Upper lobe of left lung (tissue), 6 donors: ENCODE results near the gene CCHCR1. TPM values are rescaled to one million over a fixed set of nuclear protein-coding genes. Genes with fewer than 3 reads are reported as not detected.

Source experiments
- ATAC-seq, 2 donors: fragments of 200-7000 bp; cut with Tn5 transposase; one replicate each; pipeline ENCODE4 v1.9.1; 2022; ENCODE audit warnings: mild to moderate bottlenecking in 2 of 2, moderate library complexity in 2 of 2; ENCODE audit not compliant: low FRiP score in 2 of 2
- DNase-seq, 2 donors: peaks; one replicate each; pipeline ENCODE4 v3.0.0-alpha.2; 2019 to 2020
- H3K27ac ChIP-seq, 4 donors: fragments of 200-600 bp; sonication (generic); one replicate each; pipeline ENCODE4 v1.5.1; 2016 to 2019
- H3K27me3 ChIP-seq, 4 donors: fragments of 200-600 bp; sonication (generic); one replicate each; pipeline ENCODE4 v1.5.1; 2017 to 2019
- H3K36me3 ChIP-seq, 4 donors: fragments of 200-600 bp; sonication (generic); one replicate each; pipeline ENCODE4 v1.5.1; 2016 to 2019
- H3K4me1 ChIP-seq, 4 donors: fragments of 200-600 bp; sonication (generic); one replicate each; pipeline ENCODE4 v1.5.1; 2018 to 2019
- H3K4me3 ChIP-seq, 4 donors: fragments of 200-600 bp; sonication (generic); one replicate each; pipeline ENCODE4 v1.5.1; 2017 to 2019; ENCODE audit warnings: mild to moderate bottlenecking in 2 of 4, moderate library complexity in 1 of 4
- H3K9me3 ChIP-seq, 4 donors: fragments of 200-600 bp; sonication (generic); one replicate each; pipeline ENCODE4 v1.5.1; 2018 to 2019
- EP300 ChIP-seq, 4 donors: sonication (generic); formaldehyde crosslinking; IDR thresholded peaks; one replicate each; pipeline ENCODE4 v1.5.1; 2017; ENCODE audit warnings: antibody characterized with exemption in 4 of 4, control low read depth in 2 of 4
- POLR2A ChIP-seq, 4 donors: fragments of 450-650 bp; IDR thresholded peaks; one replicate each; pipeline ENCODE4 v1.5.1; 2016 to 2017; ENCODE audit warnings: antibody characterized with exemption in 4 of 4, mild to moderate bottlenecking in 2 of 4
- POLR2AphosphoS5 ChIP-seq, 2 donors: sonication (generic); formaldehyde crosslinking; IDR thresholded peaks; one replicate each; pipeline ENCODE4 v1.5.1; 2017; ENCODE audit warnings: antibody characterized with exemption in 2 of 2
- WGBS, 2 donors: methylation state at CpG; one replicate each; pipeline ENCODE4 v1.1.5; 2017 to 2018; 5-methylcytosine and 5-hydroxymethylcytosine counted together
- total RNA-seq, 6 donors: library from RNA; depleted of rRNA in 4 of 6; stranded (reverse); fragments of >200 nt in 4 of 6; gene quantifications; one replicate each; pipeline versions ENCODE4 v1.1.0 to v1.2.1, GENCODE V29; 2016 to 2021
- TF ChIP-seq, protein P1 (sequence below), 6 experiments: fragments of 450-650 bp in 4 of 6; fragments of 200-600 bp in 2 of 6; sonication (generic) in 2 of 6; IDR thresholded peaks; one replicate each; pipeline ENCODE4 v1.5.1; 2016 to 2019; ENCODE audit warnings: antibody characterized with exemption in 6 of 6
- donor health status: DM: no; HTN: no; CAD: no; lungs with moderate emphysema.
- donor health status: DM: no; HTN: yes; CAD: no; lungs with severe emphysema.

Gene CCHCR1
- total RNA-seq, 6 donors from 2014 or later = 5.5 to 83.8 (median 19.5) TPM

DNA sequence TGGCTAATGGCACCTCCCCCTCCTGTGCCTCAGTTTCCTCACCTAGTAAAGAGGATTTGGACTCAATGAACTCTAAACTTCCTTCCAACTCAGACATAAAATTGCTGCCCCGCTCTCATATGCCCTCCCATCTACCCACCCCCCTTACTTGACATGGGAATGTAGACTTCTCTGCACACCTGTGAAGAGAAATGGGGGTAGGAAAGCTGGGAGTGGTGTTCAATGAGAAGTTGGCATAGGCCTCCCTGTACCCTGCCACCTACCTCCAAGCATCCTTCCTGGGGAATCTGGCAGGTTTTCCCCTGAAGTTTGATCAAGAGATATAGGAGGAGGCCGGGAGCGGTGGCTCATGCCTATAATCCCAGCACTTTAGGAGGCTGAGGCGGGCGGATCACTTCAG is 16.8 kb upstream of the CCHCR1 start:
- ATAC-seq = no peak
- Histone ChIP-seq H3K9me3 (no peaks in the 10 kb centered on the region), H3K4me3 (no peak overlapping the region), H3K36me3 (peaks cover 0 to 3% (median 0%) of the 10 kb centered on the region in 4 donors), H3K27ac (no peak overlapping the region), H3K27me3 (no peaks in the 10 kb centered on the region), H3K4me1 (peaks cover 0 to 12% (median 5%) of the 10 kb centered on the region in 4 donors)
- WGBS, 2 donors = 94 to 98% methylated on average over 5 of the region's 5 CpGs
- TF ChIP-seq EP300 (IDR thresholded peaks at IDR 0.05) (no peak), POLR2AphosphoS5 (IDR thresholded peaks at IDR 0.05) (no peak), POLR2A (IDR thresholded peaks at IDR 0.05) (no peak)
- TF ChIP-seq, protein P1, sequence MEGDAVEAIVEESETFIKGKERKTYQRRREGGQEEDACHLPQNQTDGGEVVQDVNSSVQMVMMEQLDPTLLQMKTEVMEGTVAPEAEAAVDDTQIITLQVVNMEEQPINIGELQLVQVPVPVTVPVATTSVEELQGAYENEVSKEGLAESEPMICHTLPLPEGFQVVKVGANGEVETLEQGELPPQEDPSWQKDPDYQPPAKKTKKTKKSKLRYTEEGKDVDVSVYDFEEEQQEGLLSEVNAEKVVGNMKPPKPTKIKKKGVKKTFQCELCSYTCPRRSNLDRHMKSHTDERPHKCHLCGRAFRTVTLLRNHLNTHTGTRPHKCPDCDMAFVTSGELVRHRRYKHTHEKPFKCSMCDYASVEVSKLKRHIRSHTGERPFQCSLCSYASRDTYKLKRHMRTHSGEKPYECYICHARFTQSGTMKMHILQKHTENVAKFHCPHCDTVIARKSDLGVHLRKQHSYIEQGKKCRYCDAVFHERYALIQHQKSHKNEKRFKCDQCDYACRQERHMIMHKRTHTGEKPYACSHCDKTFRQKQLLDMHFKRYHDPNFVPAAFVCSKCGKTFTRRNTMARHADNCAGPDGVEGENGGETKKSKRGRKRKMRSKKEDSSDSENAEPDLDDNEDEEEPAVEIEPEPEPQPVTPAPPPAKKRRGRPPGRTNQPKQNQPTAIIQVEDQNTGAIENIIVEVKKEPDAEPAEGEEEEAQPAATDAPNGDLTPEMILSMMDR (IDR thresholded peaks at IDR 0.05) = no peak
- DNase-seq = no peak

DNA sequence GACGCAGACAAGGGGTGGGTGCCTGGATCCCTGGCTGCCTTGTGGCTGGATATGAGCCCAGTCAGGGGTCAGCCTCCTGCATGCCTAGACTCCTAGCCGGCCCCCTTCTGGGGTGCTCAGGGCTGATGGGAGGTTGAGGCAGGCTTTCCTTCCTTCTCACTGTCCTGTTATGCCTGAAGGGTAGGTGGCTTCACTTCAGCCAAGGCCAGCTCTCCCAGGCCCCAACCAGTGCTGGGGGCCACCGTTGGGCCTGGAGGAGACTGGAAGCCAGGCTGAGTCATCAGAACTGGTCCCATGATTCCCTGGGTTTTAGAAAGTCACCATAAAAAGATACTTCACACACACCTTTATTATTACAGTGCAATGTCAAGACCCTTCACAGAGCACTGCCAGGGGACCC is 15.8 kb upstream of the CCHCR1 start:
- no peak for TF ChIP-seq POLR2AphosphoS5 (IDR thresholded peaks at IDR 0.05)
- WGBS, 2 donors = 67 to 74% methylated on average over 2 to 3 of the region's 3 CpGs
- Histone ChIP-seq H3K27me3 (no peaks in the 10 kb centered on the region), H3K9me3 (no peaks in the 10 kb centered on the region), H3K36me3 (peaks cover 0 to 3% (median 0%) of the 10 kb centered on the region in 4 donors), H3K4me3 (no peak overlapping the region), H3K4me1 (peaks cover 0 to 4% (median 1%) of the 10 kb centered on the region in 4 donors), H3K27ac (no peak overlapping the region)
- DNase-seq = no peak
- ATAC-seq = no peak

DNA sequence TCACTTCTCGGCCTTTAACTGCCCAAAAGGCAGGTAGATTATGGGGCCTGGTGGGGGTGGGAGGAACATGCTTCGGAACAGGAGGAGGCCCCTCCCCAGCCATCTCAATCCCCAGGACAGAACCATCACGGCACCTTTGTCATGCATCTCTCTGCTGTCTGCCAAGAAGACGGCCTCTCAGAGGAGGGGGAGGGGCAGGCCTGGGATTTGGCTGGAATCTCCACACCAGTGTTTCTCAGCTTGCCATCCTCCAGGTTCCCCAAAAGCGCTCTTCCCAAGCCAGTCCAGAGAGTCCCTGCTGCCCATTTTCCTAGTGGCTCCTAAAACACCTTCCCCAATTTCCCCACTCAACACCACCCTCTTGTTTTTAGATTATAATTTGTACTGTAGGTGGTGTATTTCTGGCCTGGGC is 15.4 kb upstream of the CCHCR1 start:
- Histone ChIP-seq H3K9me3 (no peaks in the 10 kb centered on the region), H3K4me1 (no peaks in the 10 kb centered on the region), H3K27ac (no peak overlapping the region), H3K27me3 (no peaks in the 10 kb centered on the region), H3K4me3 (no peak overlapping the region), H3K36me3 (peaks cover 0 to 3% (median 0%) of the 10 kb centered on the region in 4 donors)
- ATAC-seq = no peak
- no peak for DNase-seq
- 81 to 87% methylated on average over 5 of the region's 5 CpGs for WGBS, 2 donors
- TF ChIP-seq POLR2AphosphoS5 (IDR thresholded peaks at IDR 0.05) (no peak), EP300 (IDR thresholded peaks at IDR 0.05) (no peak), POLR2A (IDR thresholded peaks at IDR 0.05) (no peak)
- TF ChIP-seq, protein P1 (IDR thresholded peaks at IDR 0.05) = no peak

DNA sequence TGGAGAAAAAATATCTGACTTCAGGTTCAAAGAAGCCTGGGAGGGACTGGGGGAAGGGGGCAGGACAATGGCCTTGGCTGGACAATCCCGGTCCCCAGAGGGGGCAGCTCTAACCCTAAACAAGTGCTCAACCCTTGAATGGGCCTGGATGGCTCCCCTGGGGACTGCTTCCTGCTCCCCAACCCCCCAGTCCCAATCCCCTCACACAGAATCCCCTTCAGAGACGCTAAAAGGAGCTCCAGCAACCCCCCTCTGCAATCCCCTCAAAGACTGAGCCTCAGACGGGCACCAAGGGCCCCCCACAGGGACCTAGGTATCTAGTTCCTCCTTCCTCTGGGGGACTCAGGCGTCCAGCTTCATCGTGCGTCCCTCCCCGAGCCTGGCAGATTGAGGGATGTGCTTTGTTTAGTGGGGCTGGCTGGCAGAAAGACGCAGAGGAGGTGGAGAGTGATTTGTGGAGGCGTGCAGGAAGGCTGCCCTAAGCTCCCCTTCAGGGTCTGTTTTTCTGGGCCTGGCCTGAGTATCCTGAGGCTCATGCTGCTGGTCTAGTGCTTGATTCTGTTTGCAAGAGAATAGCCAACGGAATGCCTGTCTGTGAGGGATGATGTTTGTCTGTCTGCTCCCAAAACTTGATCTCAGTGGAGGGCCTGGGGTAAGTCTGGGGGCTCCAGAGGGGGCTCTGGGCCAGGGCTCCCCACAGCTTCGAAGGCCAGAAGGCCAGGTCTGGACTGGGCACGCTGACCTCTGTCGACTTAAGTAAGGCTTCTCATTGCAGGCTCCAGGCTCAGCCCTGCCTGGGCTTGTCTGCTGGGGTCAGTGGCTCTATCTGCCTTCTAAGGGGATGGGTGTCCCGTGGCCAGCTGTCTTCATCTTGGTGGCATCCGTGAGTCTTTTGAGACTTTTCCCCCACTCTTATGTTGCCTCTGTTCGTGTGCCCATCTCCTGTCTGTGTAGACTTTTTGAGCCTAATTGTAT is 14.6 kb upstream of the CCHCR1 start:
- H3K4me1 ChIP-seq = no peaks in the 10 kb centered on the region
- WGBS, 2 donors = 65 to 76% methylated on average over 8 to 16 of the region's 16 CpGs
- H3K27ac ChIP-seq = no peak overlapping the region
- ATAC-seq (no peak), DNase-seq (no peak)
- peaks cover 0 to 3% (median 0%) of the 10 kb centered on the region in 4 donors for H3K36me3 ChIP-seq
- TF ChIP-seq POLR2AphosphoS5 (IDR thresholded peaks at IDR 0.05) = no peak
- TF ChIP-seq, protein P1 (IDR thresholded peaks at IDR 0.05) = no peak
- no peak for TF ChIP-seq POLR2A (IDR thresholded peaks at IDR 0.05)
- TF ChIP-seq EP300 (IDR thresholded peaks at IDR 0.05) = no peak
- no peaks in the 10 kb centered on the region for H3K27me3 ChIP-seq
- no peaks in the 10 kb centered on the region for H3K9me3 ChIP-seq
- H3K4me3 ChIP-seq = no peak overlapping the region

DNA sequence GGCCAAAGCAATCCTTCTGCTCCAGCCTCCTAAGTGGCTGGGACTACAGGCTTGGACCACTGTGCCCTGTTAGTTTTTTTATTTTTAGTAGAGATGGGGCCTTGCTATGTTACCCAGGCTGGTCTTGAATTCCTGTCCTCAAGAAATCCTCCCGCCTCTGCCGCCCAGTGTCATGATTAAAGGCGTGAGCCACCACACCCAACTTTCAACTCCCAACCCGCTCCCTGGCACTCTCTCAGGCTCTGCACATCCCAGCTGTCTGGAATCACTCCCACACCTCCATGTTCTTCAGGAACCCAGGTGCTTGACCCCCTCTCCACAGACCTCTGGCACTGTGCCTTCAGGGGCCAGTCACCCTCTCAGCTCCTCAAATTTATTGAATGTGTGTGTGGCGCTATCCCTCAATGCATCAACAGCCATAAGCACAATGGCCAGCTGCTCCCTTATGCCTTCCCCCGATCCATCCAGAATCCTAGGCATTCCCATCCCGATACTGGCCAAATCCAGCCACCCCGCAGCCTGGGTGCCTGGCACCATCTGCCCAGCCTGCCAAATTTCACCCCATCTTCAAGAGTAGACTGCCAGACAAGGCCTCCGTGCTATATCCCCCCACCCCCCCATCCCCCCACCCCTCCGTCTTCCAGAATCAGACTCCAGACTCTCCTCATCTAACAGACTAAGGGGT is 13.5 kb upstream of the CCHCR1 start:
- WGBS, 2 donors = 93 to 96% methylated on average over 10 of the region's 10 CpGs
- peaks cover 0 to 3% (median 0%) of the 10 kb centered on the region in 4 donors for H3K36me3 ChIP-seq
- no peak for DNase-seq
- H3K4me1 ChIP-seq = no peaks in the 10 kb centered on the region
- H3K27me3 ChIP-seq = no peaks in the 10 kb centered on the region
- no peak overlapping the region for H3K27ac ChIP-seq
- TF ChIP-seq POLR2AphosphoS5 (IDR thresholded peaks at IDR 0.05) (no peak), EP300 (IDR thresholded peaks at IDR 0.05) (no peak), POLR2A (IDR thresholded peaks at IDR 0.05) (no peak)
- TF ChIP-seq, protein P1 (IDR thresholded peaks at IDR 0.05) = no peak
- H3K9me3 ChIP-seq = no peaks in the 10 kb centered on the region
- H3K4me3 ChIP-seq = no peak overlapping the region
- no peak for ATAC-seq
